Effector memory CD4-positive, alpha-beta T cell (primary cell): ENCODE data around the gene PDE4D.

Source experiments
- DNase-seq, 3 donors: peaks; one replicate each; pipeline ENCODE4 v3.0.0-alpha.2; 2020
- H3K27ac ChIP-seq: 2 replicates; pipeline ENCODE4 v1.7.0; 2013; ENCODE audit warnings: mild to moderate bottlenecking, low read length, moderate library complexity; ENCODE audit not compliant: insufficient read depth, poor library complexity, severe bottlenecking
- H3K27me3 ChIP-seq: replicated peaks from 2 replicates; pipeline ENCODE4 v1.7.0; 2013; ENCODE audit warnings: mild to moderate bottlenecking, low read length; ENCODE audit not compliant: insufficient read depth, control insufficient read depth, poor library complexity, severe bottlenecking
- H3K36me3 ChIP-seq: 2 replicates; pipeline ENCODE4 v1.7.0; 2013; ENCODE audit warnings: mild to moderate bottlenecking, low read length, moderate library complexity; ENCODE audit not compliant: control insufficient read depth, insufficient read depth
- H3K4me1 ChIP-seq: 2 replicates; pipeline ENCODE4 v1.7.0; 2013; ENCODE audit warnings: low read length, mild to moderate bottlenecking; ENCODE audit not compliant: control insufficient read depth, insufficient read depth, poor library complexity, severe bottlenecking
- H3K4me3 ChIP-seq: 2 replicates; pipeline ENCODE4 v1.7.0; 2013; ENCODE audit warnings: low read length, low read depth, mild to moderate bottlenecking; ENCODE audit not compliant: insufficient read depth, poor library complexity, severe bottlenecking
- H3K9me3 ChIP-seq: 2 replicates; pipeline ENCODE4 v1.7.0; 2013; ENCODE audit warnings: mild to moderate bottlenecking, low read length, moderate library complexity; ENCODE audit not compliant: control insufficient read depth

PDE4D gene

GRCh38 chr5:59557572-59557971 lies 336.0 kb downstream of the PDE4D start:
- H3K36me3 ChIP-seq = no peaks in the 10 kb centered on the region
- no peaks in the 10 kb centered on the region for H3K27me3 ChIP-seq
- H3K4me3 ChIP-seq = no peak overlapping the region
- DNase-seq = no peak
- no peak overlapping the region for H3K27ac ChIP-seq
- no peaks in the 10 kb centered on the region for H3K9me3 ChIP-seq
- H3K4me1 ChIP-seq = no peaks in the 10 kb centered on the region

- H3K9me3 ChIP-seq = no peaks in the 10 kb centered on the region
- no peak overlapping the region for H3K27ac ChIP-seq
- DNase-seq = no peak
- no peaks in the 10 kb centered on the region for H3K4me1 ChIP-seq
- no peaks in the 10 kb centered on the region for H3K27me3 ChIP-seq
- H3K36me3 ChIP-seq = no peaks in the 10 kb centered on the region
- no peak overlapping the region for H3K4me3 ChIP-seq
These were observed 337.9 kb downstream of the PDE4D start for GRCh38 chr5:59555596-59555995.

- Histone ChIP-seq H3K4me1 (no peaks in the 10 kb centered on the region), H3K27me3 (no peaks in the 10 kb centered on the region), H3K36me3 (no peaks in the 10 kb centered on the region), H3K9me3 (no peaks in the 10 kb centered on the region), H3K4me3 (no peak overlapping the region), H3K27ac (no peak overlapping the region)
- no peak for DNase-seq
These were observed 339.0 kb downstream of the PDE4D start for GRCh38 chr5:59554501-59554900.

- no peak for DNase-seq
- Histone ChIP-seq H3K4me3 (no peak overlapping the region), H3K9me3 (no peaks in the 10 kb centered on the region), H3K4me1 (no peaks in the 10 kb centered on the region), H3K27ac (no peak overlapping the region), H3K36me3 (no peaks in the 10 kb centered on the region), H3K27me3 (no peaks in the 10 kb centered on the region)
These were observed 339.5 kb downstream of the PDE4D start for GRCh38 chr5:59553992-59554391.

GRCh38 chr5:59548807-59549357 lies 344.6 kb downstream of the PDE4D start:
- H3K27me3 ChIP-seq = no peaks in the 10 kb centered on the region
- no peaks in the 10 kb centered on the region for H3K4me1 ChIP-seq
- no peaks in the 10 kb centered on the region for H3K36me3 ChIP-seq
- no peak for DNase-seq
- H3K27ac ChIP-seq = no peak overlapping the region
- no peak overlapping the region for H3K4me3 ChIP-seq
- H3K9me3 ChIP-seq = no peaks in the 10 kb centered on the region

- no peaks in the 10 kb centered on the region for H3K27me3 ChIP-seq
- DNase-seq = no peak
- no peaks in the 10 kb centered on the region for H3K9me3 ChIP-seq
- H3K4me3 ChIP-seq = no peak overlapping the region
- no peaks in the 10 kb centered on the region for H3K36me3 ChIP-seq
- no peaks in the 10 kb centered on the region for H3K4me1 ChIP-seq
- no peak overlapping the region for H3K27ac ChIP-seq
These were observed 345.8 kb downstream of the PDE4D start for GRCh38 chr5:59547731-59548130.

- no peaks in the 10 kb centered on the region for H3K4me1 ChIP-seq
- no peak overlapping the region for H3K27ac ChIP-seq
- no peak overlapping the region for H3K4me3 ChIP-seq
- no peaks in the 10 kb centered on the region for H3K36me3 ChIP-seq
- DNase-seq = no peak
- H3K27me3 ChIP-seq = no peaks in the 10 kb centered on the region
- H3K9me3 ChIP-seq = no peaks in the 10 kb centered on the region
These were observed 349.0 kb downstream of the PDE4D start for GRCh38 chr5:59544573-59544972.

- H3K4me1 ChIP-seq = no peaks in the 10 kb centered on the region
- H3K27me3 ChIP-seq = no peaks in the 10 kb centered on the region
- no peak overlapping the region for H3K27ac ChIP-seq
- H3K4me3 ChIP-seq = no peak overlapping the region
- H3K36me3 ChIP-seq = no peaks in the 10 kb centered on the region
- no peak for DNase-seq
- no peaks in the 10 kb centered on the region for H3K9me3 ChIP-seq
These were observed 349.6 kb downstream of the PDE4D start for GRCh38 chr5:59543821-59544442.

GRCh38 chr5:59542851-59543820 lies 350.4 kb downstream of the PDE4D start:
- Histone ChIP-seq H3K27ac (no peak overlapping the region), H3K36me3 (no peaks in the 10 kb centered on the region), H3K4me1 (no peaks in the 10 kb centered on the region), H3K4me3 (no peak overlapping the region), H3K27me3 (no peaks in the 10 kb centered on the region), H3K9me3 (no peaks in the 10 kb centered on the region)
- DNase-seq = no peak

GRCh38 chr5:59542306-59542705 lies 351.2 kb downstream of the PDE4D start:
- Histone ChIP-seq H3K27ac (no peak overlapping the region), H3K36me3 (no peaks in the 10 kb centered on the region), H3K27me3 (no peaks in the 10 kb centered on the region), H3K4me1 (no peaks in the 10 kb centered on the region), H3K9me3 (no peaks in the 10 kb centered on the region), H3K4me3 (no peak overlapping the region)
- no peak for DNase-seq
